Ishikawa (cell line): ENCODE data around the gene NAB1.

Experiments used
- CEBPB ChIP-seq: IDR thresholded peaks from 2 replicates; pipeline ENCODE4 v1.6.1; 2012
- CREB1 ChIP-seq: IDR thresholded peaks from 2 replicates; pipeline ENCODE4 v1.6.1; 2012; ENCODE audit warnings: low read depth
- EGR1 ChIP-seq: IDR thresholded peaks from 2 replicates; pipeline ENCODE4 v1.6.1; 2012
- EP300 ChIP-seq: IDR thresholded peaks from 2 replicates; pipeline ENCODE4 v1.6.1; 2012; ENCODE audit warnings: borderline replicate concordance
- FOXM1 ChIP-seq: IDR thresholded peaks from 2 replicates; pipeline ENCODE4 v1.6.1; 2012; ENCODE audit warnings: low read depth, borderline replicate concordance
- NFIC ChIP-seq: IDR thresholded peaks from 2 replicates; pipeline ENCODE4 v1.6.1; 2012
- RAD21 ChIP-seq: IDR thresholded peaks from 2 replicates; pipeline ENCODE4 v1.6.1; 2012; ENCODE audit warnings: low read depth
- TAF1 ChIP-seq: IDR thresholded peaks from 2 replicates; pipeline ENCODE4 v1.6.1; 2012; ENCODE audit warnings: low read depth, mild to moderate bottlenecking
- TCF12 ChIP-seq: IDR thresholded peaks from 2 replicates; pipeline ENCODE4 v1.6.1; 2012; ENCODE audit warnings: low read depth
- TEAD4 ChIP-seq: IDR thresholded peaks from 2 replicates; pipeline ENCODE4 v1.6.1; 2012
- YY1 ChIP-seq: IDR thresholded peaks from 2 replicates; pipeline ENCODE4 v1.6.1; 2012; ENCODE audit warnings: low read depth
- ZBTB7A ChIP-seq: IDR thresholded peaks from 2 replicates; pipeline ENCODE4 v1.6.1; 2012; ENCODE audit warnings: low read depth
- TF ChIP-seq, protein P1 (sequence below): IDR thresholded peaks from 2 replicates; pipeline ENCODE4 v1.6.1; 2012
- TF ChIP-seq, protein P2 (sequence below): IDR thresholded peaks from 2 replicates; pipeline ENCODE4 v1.6.1; 2012
- TF ChIP-seq, protein P3 (sequence below): IDR thresholded peaks from 2 replicates; pipeline ENCODE4 v1.6.1; 2012; ENCODE audit warnings: low read depth, mild to moderate bottlenecking

NAB1 gene

DNA sequence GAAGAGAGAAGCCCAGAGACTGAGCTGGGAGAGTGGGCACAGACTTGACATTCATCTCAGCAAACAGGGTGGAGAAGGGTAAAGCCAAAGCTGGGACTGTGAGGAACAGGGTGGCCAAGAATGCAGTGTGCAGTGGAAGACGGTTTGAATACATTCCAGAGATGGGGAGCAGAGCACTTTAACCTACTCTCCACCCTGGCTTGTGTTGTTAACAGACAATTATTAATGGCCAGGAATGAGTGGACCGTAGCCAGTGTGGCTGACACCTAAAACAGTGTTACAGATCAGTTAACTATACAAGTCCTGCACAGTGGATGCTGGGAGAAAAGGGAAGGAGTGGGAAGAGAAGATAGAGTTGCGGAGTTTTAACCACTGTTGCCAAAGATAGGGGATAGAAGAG lies 7.4 kb upstream of the NAB1 start:
- TF ChIP-seq CREB1 (no peak), CEBPB (no peak), EGR1 (no peak), EP300 (no peak), RAD21 (no peak), NFIC (no peak), ZBTB7A (no peak), TAF1 (no peak)
- TF ChIP-seq, protein P1, sequence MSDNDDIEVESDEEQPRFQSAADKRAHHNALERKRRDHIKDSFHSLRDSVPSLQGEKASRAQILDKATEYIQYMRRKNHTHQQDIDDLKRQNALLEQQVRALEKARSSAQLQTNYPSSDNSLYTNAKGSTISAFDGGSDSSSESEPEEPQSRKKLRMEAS: no peak
- TF ChIP-seq, protein P2, sequence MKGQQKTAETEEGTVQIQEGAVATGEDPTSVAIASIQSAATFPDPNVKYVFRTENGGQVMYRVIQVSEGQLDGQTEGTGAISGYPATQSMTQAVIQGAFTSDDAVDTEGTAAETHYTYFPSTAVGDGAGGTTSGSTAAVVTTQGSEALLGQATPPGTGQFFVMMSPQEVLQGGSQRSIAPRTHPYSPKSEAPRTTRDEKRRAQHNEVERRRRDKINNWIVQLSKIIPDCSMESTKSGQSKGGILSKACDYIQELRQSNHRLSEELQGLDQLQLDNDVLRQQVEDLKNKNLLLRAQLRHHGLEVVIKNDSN: no peak

DNA sequence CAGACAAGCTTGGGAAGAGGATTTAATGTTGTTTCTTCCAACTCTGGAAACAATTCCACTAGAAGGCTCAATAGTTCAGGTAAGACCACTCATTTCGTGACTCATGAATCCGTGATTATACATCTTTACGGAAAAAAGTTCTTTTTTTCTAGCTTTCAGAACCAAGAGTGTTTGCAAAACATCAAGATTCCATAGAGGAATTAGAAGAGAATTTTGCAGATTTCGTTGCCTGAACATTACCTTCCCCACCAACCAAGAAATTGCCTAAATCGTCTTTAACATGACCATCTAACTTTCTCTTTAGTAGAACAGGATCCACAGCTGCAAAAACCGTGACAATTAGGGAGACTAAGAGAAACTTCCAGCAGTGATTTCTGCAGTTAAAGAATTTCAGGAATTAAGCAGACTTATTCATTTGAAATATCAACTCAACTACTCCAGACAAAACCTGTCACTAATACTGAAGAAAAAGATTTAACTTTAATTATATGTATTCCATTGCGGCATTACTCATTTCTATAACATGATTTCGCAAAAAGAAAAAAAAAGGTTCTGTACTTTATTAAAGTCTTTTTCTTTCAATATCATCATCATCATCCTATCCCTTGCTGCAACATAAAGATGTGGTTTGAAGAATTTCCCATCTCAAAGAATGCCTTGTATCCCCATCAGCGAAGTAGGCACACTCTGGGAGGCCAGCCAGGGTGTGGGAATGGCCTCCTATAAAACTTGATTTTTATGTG lies 1.9 kb upstream of the NAB1 start:
- no peak for TF ChIP-seq TCF12
- no peak for TF ChIP-seq TEAD4
- TF ChIP-seq, protein P1: no peak
- TF ChIP-seq TAF1: no peak
- TF ChIP-seq CEBPB: no peak
- TF ChIP-seq RAD21: no peak
- TF ChIP-seq, protein P3, sequence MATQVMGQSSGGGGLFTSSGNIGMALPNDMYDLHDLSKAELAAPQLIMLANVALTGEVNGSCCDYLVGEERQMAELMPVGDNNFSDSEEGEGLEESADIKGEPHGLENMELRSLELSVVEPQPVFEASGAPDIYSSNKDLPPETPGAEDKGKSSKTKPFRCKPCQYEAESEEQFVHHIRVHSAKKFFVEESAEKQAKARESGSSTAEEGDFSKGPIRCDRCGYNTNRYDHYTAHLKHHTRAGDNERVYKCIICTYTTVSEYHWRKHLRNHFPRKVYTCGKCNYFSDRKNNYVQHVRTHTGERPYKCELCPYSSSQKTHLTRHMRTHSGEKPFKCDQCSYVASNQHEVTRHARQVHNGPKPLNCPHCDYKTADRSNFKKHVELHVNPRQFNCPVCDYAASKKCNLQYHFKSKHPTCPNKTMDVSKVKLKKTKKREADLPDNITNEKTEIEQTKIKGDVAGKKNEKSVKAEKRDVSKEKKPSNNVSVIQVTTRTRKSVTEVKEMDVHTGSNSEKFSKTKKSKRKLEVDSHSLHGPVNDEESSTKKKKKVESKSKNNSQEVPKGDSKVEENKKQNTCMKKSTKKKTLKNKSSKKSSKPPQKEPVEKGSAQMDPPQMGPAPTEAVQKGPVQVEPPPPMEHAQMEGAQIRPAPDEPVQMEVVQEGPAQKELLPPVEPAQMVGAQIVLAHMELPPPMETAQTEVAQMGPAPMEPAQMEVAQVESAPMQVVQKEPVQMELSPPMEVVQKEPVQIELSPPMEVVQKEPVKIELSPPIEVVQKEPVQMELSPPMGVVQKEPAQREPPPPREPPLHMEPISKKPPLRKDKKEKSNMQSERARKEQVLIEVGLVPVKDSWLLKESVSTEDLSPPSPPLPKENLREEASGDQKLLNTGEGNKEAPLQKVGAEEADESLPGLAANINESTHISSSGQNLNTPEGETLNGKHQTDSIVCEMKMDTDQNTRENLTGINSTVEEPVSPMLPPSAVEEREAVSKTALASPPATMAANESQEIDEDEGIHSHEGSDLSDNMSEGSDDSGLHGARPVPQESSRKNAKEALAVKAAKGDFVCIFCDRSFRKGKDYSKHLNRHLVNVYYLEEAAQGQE: no peak
- TF ChIP-seq NFIC: no peak
- TF ChIP-seq FOXM1: no peak
- no peak for TF ChIP-seq CREB1
- TF ChIP-seq, protein P2: no peak
- no peak for TF ChIP-seq ZBTB7A
- TF ChIP-seq YY1: no peak
- no peak for TF ChIP-seq EGR1
- no peak for TF ChIP-seq EP300

DNA sequence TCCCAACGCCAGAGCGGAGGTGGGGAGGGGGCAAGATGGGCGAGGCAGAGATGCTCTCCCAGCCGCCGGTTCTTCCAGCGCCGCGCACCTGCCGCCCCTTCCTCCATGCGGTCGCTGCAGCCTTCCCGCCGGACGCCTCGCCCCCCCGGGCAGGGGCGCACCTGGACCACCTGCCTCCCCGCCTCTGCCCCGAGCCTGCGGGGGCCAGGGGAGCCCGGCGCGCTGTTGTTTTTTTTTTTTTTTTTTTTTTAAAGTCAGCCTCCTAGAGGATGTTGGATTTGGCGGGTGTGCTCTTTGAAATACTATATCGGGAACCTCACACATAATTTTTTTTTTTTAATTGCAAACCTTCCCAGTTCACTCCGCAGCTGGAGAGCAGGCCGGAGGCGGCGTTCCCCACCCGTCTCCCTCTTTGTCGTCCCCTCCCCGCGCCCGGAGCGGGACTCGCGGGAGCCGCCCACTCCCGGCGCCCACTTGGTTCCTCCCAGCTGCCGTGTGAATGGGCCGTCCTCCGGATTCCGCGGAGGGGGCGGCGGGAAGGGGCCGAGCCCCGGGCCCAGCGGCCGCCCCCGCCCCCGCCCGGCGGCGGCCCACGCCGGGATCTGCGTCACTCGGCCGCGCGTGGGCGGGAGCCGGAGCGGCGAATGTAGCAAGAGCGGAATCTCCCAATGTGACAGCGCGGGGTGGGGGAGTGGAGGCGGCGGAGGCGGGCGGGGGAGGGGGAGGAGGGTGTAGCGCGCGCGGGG lies 421 bp upstream of the NAB1 start:
- peak; percentile 30; the same call in 1 of the 2 replicates for TF ChIP-seq FOXM1
- TF ChIP-seq, protein P1: peak; percentile 13; the same call in 1 of the 2 replicates
- TF ChIP-seq EGR1: peak; percentile 96
- peak; percentile 98 for TF ChIP-seq ZBTB7A
- no peak for TF ChIP-seq TAF1

DNA sequence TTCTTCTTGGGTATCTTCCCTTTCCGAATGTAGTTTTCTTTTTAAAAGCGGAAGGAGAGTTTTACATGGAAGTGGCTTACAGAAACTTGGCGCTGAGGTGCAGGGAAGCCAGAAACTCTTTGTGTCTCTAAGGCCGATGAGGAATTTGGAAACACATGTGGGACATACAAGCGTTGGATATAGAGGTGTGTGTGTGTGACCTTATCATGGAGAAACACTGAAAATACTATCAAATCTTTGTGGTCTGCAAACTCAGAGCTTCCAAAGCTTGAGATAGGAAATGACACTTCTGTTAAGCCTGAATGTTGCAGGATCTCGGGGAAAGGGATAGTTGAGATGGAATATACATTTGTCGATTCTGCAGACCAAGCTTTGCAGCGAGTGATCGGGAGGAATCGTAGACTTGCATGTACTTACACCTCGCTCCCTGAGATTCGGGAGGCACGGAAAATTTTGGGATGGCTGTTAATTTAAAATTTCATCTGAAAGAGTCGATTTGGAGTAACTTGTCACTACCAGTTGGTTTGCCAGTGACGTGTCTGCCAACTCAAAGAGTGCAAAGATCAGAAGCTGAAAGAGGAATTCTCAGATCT lies 1.0 kb downstream of the NAB1 start:
- TF ChIP-seq, protein P2: no peak

DNA sequence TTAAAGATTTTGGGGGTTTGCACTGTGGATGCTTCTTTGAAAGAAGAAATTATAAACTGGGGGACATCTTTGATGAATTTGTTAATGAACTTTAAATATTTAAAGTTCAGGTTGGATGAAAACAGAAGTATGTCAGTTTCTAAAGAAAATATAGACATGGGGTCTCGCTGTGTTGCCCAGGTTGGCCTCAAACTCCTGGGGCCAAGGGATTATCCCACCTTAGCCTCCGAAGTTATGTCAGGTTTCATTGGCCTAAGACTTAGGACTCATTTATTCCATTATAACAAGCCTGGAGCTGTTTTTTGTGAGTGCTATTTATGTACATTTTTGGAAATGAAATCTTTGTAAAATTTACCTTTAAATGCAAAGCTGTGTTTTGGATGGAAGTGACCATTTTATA lies 2.5 kb downstream of the NAB1 start:
- TF ChIP-seq EGR1 (no peak), TCF12 (no peak), EP300 (no peak), CREB1 (no peak), TAF1 (no peak), ZBTB7A (no peak)

DNA sequence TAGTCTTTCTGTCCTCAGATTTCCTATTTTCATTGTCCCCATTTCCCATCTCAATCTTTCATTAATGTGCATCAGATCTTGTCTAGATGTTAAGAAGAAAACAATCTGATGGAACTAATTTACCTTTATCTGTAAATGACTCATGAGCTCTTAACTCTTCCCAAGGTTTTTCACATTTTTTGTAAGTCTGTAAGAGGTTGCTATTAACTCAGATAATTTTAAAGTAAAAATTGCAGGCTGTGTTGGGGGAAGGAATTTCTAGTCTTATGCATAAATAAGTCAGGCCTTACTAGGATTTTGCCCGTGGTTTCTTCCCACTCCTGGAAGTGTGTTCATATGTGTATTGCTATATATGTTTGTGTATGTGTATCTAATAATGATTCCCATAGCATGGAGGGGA lies 4.3 kb downstream of the NAB1 start:
- TF ChIP-seq YY1 (no peak), CEBPB (no peak), RAD21 (no peak), ZBTB7A (no peak), TAF1 (no peak), NFIC (no peak), EP300 (no peak), EGR1 (no peak), FOXM1 (no peak), TEAD4 (no peak), CREB1 (no peak), TCF12 (no peak)
- TF ChIP-seq, protein P2: no peak
- TF ChIP-seq, protein P3: no peak
- TF ChIP-seq, protein P1: no peak
